Coronary artery (tissue), 2 donors: ENCODE measurements around the gene PSMG3.

Source experiments
- DNase-seq: peaks from one replicate; pipeline ENCODE4 v3.0.0-alpha.2; 2017; ENCODE audit warnings: low spot score
- H3K27ac ChIP-seq, 2 donors: fragments of 200-600 bp; sonication (generic); one replicate each; pipeline ENCODE4 v1.5.1; 2016 to 2019
- H3K4me3 ChIP-seq: fragments of 200-600 bp; sonication (generic); 2 replicates; pipeline ENCODE4 v1.5.1; 2016; ENCODE audit warnings: mild to moderate bottlenecking, moderate library complexity
- CTCF ChIP-seq: fragments of 200-600 bp; sonication (generic); IDR thresholded peaks from one replicate; pipeline ENCODE4 v1.5.1; 2019; ENCODE audit warnings: antibody characterized with exemption

The PSMG3 gene

GRCh38 chr7:1553512-1554210, 16.2 kb downstream of the PSMG3 start:
- H3K4me3 ChIP-seq: no peak overlapping the region
- DNase-seq: no peak
- no peak for TF ChIP-seq CTCF
- no peak overlapping the region for H3K27ac ChIP-seq

- DNase-seq: no peak
Measured at GRCh38 chr7:1552200-1552599, 17.6 kb downstream of the PSMG3 start.

GRCh38 chr7:1550846-1551155, 19.0 kb downstream of the PSMG3 start:
- no peak for DNase-seq
- no peak for TF ChIP-seq CTCF
- no peak overlapping the region for H3K27ac ChIP-seq
- no peak overlapping the region for H3K4me3 ChIP-seq

More at GRCh38 chr7:1552200-1552599, 17.6 kb downstream of the PSMG3 start:
- TF ChIP-seq CTCF: no peak
- H3K27ac ChIP-seq: no peak overlapping the region
- no peak overlapping the region for H3K4me3 ChIP-seq

GRCh38 chr7:1550005-1550845, 19.6 kb downstream of the PSMG3 start:
- DNase-seq: peak; percentile 73
- no peak overlapping the region for H3K4me3 ChIP-seq
- no peak overlapping the region for H3K27ac ChIP-seq
- no peak for TF ChIP-seq CTCF

GRCh38 chr7:1549357-1550004, 20.4 kb downstream of the PSMG3 start:
- DNase-seq: peak; percentile 70
- Histone ChIP-seq H3K27ac (no peak overlapping the region), H3K4me3 (no peak overlapping the region)
- no peak for TF ChIP-seq CTCF

GRCh38 chr7:1548944-1549343, 20.9 kb downstream of the PSMG3 start:
- Histone ChIP-seq H3K4me3 (no peak overlapping the region), H3K27ac (no peak overlapping the region)
- TF ChIP-seq CTCF: no peak
- no peak for DNase-seq
